Measurements from ENCODE around the gene VWF. TPM values are rescaled to one million over a fixed set of nuclear protein-coding genes. Genes with fewer than 3 reads are reported as not detected.
A peak's percentile ranks its signal among the peaks of the same experiment; 100 is the strongest.

Gene VWF
- total RNA-seq, 2 experiments from 2014 or later = 0.11 to 0.13 TPM

- H3K4me3 Mint-ChIP-seq = no peak overlapping the region
- intact Hi-C loops (cut with micrococcal nuclease) = no loop called here
- ATAC-seq = peak; percentile 93
- POLR2A ChIA-PET = no interaction called here
- H3K4me1 Mint-ChIP-seq (ENCODE audit: low read depth) = no peaks in the 10 kb centered on the region
- no peaks in the 10 kb centered on the region for H3K9me3 Mint-ChIP-seq
- CTCF ChIA-PET = interaction anchor here (1.1 to 3.1 kb wide), 5 partner anchors 11 to 73 kb away, joined by 3 to 28 read pairs (median 4); no protein-coding TSS in a partner anchor
- H3K36me3 Mint-ChIP-seq (ENCODE audit: low read depth) = no peaks in the 10 kb centered on the region
- peaks cover 2% of the 10 kb centered on the region for H3K27me3 Mint-ChIP-seq
- DNase-seq = peak; percentile 64
- TF ChIP-seq CTCF (IDR thresholded peaks at IDR 0.05) = peak; percentile 65
- no peak overlapping the region for H3K27ac Mint-ChIP-seq
Observed at GRCh38 chr12:5965950-5966383, 158.5 kb downstream of the VWF start.

GRCh38 chr12:5964913-5965900 is 159.3 kb downstream of the VWF start:
- Mint-ChIP-seq H3K27me3 (peaks cover 3% of the 10 kb centered on the region), H3K9me3 (no peaks in the 10 kb centered on the region), H3K27ac (no peak overlapping the region), H3K4me1 (ENCODE audit: low read depth) (no peaks in the 10 kb centered on the region), H3K4me3 (no peak overlapping the region), H3K36me3 (ENCODE audit: low read depth) (no peaks in the 10 kb centered on the region)
- no peak for ATAC-seq
- intact Hi-C loops (cut with micrococcal nuclease) = no loop called here
- DNase-seq = no peak
- POLR2A ChIA-PET = interaction anchor here (1.2 kb wide), 1 partner anchor 25 kb away, joined by 3 read pairs; no protein-coding TSS in a partner anchor
- CTCF ChIA-PET = interaction anchor here (0.6 to 3.1 kb wide), 7 partner anchors 8 to 73 kb away, joined by 3 to 28 read pairs (median 3); no protein-coding TSS in a partner anchor
- no peak for TF ChIP-seq CTCF (IDR thresholded peaks at IDR 0.05)

- H3K36me3 Mint-ChIP-seq (ENCODE audit: low read depth) = no peaks in the 10 kb centered on the region
- no peak overlapping the region for H3K4me3 Mint-ChIP-seq
- H3K4me1 Mint-ChIP-seq (ENCODE audit: low read depth) = no peaks in the 10 kb centered on the region
- no peak for DNase-seq
- POLR2A ChIA-PET = no interaction called here
- H3K27ac Mint-ChIP-seq = no peak overlapping the region
- CTCF ChIA-PET = interaction anchor here (1.0 to 2.3 kb wide), 4 partner anchors 10 to 321 kb away, joined by 3 to 6 read pairs (median 5); no protein-coding TSS in a partner anchor
- ATAC-seq = no peak
- TF ChIP-seq CTCF (IDR thresholded peaks at IDR 0.05) = no peak
- intact Hi-C loops (cut with micrococcal nuclease) = no loop called here
- no peaks in the 10 kb centered on the region for H3K9me3 Mint-ChIP-seq
- peaks cover 7% of the 10 kb centered on the region for H3K27me3 Mint-ChIP-seq
Observed at GRCh38 chr12:5963515-5963914, 161.0 kb downstream of the VWF start.

GRCh38 chr12:5960783-5961182 is 163.7 kb downstream of the VWF start:
- H3K27ac Mint-ChIP-seq = no peak overlapping the region
- no peaks in the 10 kb centered on the region for H3K4me1 Mint-ChIP-seq (ENCODE audit: low read depth)
- TF ChIP-seq CTCF (IDR thresholded peaks at IDR 0.05) = no peak
- no peaks in the 10 kb centered on the region for H3K36me3 Mint-ChIP-seq (ENCODE audit: low read depth)
- H3K27me3 Mint-ChIP-seq = peaks cover 7% of the 10 kb centered on the region
- DNase-seq (no peak), ATAC-seq (no peak)
- H3K4me3 Mint-ChIP-seq = no peak overlapping the region
- intact Hi-C loops (cut with micrococcal nuclease) = no loop called here
- ChIA-PET CTCF (no interaction called here), POLR2A (no interaction called here)
- peaks cover 2% of the 10 kb centered on the region for H3K9me3 Mint-ChIP-seq

GRCh38 chr12:5956987-5957386 is 167.5 kb downstream of the VWF start:
- H3K27ac Mint-ChIP-seq = no peak overlapping the region
- ChIA-PET CTCF (no interaction called here), POLR2A (no interaction called here)
- H3K36me3 Mint-ChIP-seq (ENCODE audit: low read depth) = no peaks in the 10 kb centered on the region
- H3K4me1 Mint-ChIP-seq (ENCODE audit: low read depth) = no peaks in the 10 kb centered on the region
- intact Hi-C loops (cut with micrococcal nuclease) = no loop called here
- no peak for TF ChIP-seq CTCF (IDR thresholded peaks at IDR 0.05)
- H3K27me3 Mint-ChIP-seq = peaks cover 16% of the 10 kb centered on the region
- no peak overlapping the region for H3K4me3 Mint-ChIP-seq
- H3K9me3 Mint-ChIP-seq = peaks cover 2% of the 10 kb centered on the region
- DNase-seq = no peak
- no peak for ATAC-seq
